Fibroblast of pulmonary artery (primary cell): ENCODE data around the gene CBX3.

ENCODE experiments used
- DNase-seq: peaks from one replicate; pipeline ENCODE4 v3.0.0-alpha.2; 2010; ENCODE audit warnings: low read depth
- H3K4me3 ChIP-seq: replicated peaks from 2 replicates; pipeline ENCODE4 v1.5.1; 2011; ENCODE audit warnings: low read depth, mild to moderate bottlenecking, control low read depth, low read length, moderate library complexity
- CTCF ChIP-seq: IDR thresholded peaks from 2 replicates; pipeline ENCODE4 v1.5.1; 2011; ENCODE audit warnings: mild to moderate bottlenecking, control low read depth, low read length, inconsistent platforms; ENCODE audit errors: missing control alignments

CBX3 gene

GRCh38 chr7:26216049-26216448 is 14.5 kb downstream of the CBX3 start:
- no peak overlapping the region for H3K4me3 ChIP-seq
- no peak for DNase-seq
- TF ChIP-seq CTCF = no peak

- no peak overlapping the region for H3K4me3 ChIP-seq
- no peak for TF ChIP-seq CTCF
- no peak for DNase-seq
Measured at GRCh38 chr7:26224359-26224758, 22.8 kb downstream of the CBX3 start.

- H3K4me3 ChIP-seq = no peak overlapping the region
- DNase-seq = no peak
- no peak for TF ChIP-seq CTCF
Measured at GRCh38 chr7:26227987-26228386, 26.4 kb downstream of the CBX3 start.

- no peak for DNase-seq
- no peak overlapping the region for H3K4me3 ChIP-seq
- TF ChIP-seq CTCF = no peak
Measured at GRCh38 chr7:26233902-26234511, 32.5 kb downstream of the CBX3 start.

GRCh38 chr7:26237035-26237807 is 35.7 kb downstream of the CBX3 start:
- DNase-seq = no peak
- TF ChIP-seq CTCF = no peak

GRCh38 chr7:26238032-26238431 is 36.5 kb downstream of the CBX3 start:
- no peak for DNase-seq
- no peak overlapping the region for H3K4me3 ChIP-seq
- TF ChIP-seq CTCF = no peak

More at GRCh38 chr7:26237035-26237807, 35.7 kb downstream of the CBX3 start:
- no peak overlapping the region for H3K4me3 ChIP-seq
